IMR-90 (cell line): ENCODE measurements around the gene FREM3. TPM values are rescaled to one million over a fixed set of nuclear protein-coding genes. Genes with fewer than 3 reads are reported as not detected.

Experiments used
- ATAC-seq: fragments of 200-7000 bp; cut with Tn5 transposase; 2 replicates; pipeline ENCODE4 v1.9.1; 2020; ENCODE audit warnings: low read depth, mild to moderate bottlenecking, moderate library complexity
- BruUV-seq: library from RNA; stranded (reverse); fragments of 400-500 nt; replicated peaks from 2 replicates; lab custom pipeline; 2021; lab: Mats Ljungman, UMichigan
- CTCF ChIA-PET: fragments of 300-600 bp; formaldehyde crosslinking; extraction: SDS; loops from one replicate; lab custom pipeline; 2021; ENCODE audit warnings: antibody characterized with exemption; lab: Yijun Ruan, JAX
- POLR2A ChIA-PET: fragments of 300-600 bp; sonication (Branson Sonifier 250); formaldehyde crosslinking; loops from one replicate; lab custom pipeline; 2022; ENCODE audit warnings: antibody characterized with exemption; ENCODE audit not compliant: unreplicated experiment; lab: Charles Lee
- DNase-seq: peaks from one replicate; pipeline ENCODE4 v3.0.0; 2013
- H2AFZ ChIP-seq: replicated peaks from 2 replicates; pipeline ENCODE3; 2013; ENCODE audit warnings: low read length, mild to moderate bottlenecking; ENCODE audit not compliant: poor library complexity
- H2AK5ac ChIP-seq: 2 replicates; pipeline ENCODE4 v1.6.1; 2013; ENCODE audit warnings: low read depth, low read length, inconsistent platforms
- H2AK9ac ChIP-seq: replicated peaks from 2 replicates; pipeline ENCODE3; 2013; ENCODE audit warnings: mild to moderate bottlenecking, low read depth, low read length, moderate library complexity; ENCODE audit not compliant: poor library complexity
- H2BK120ac ChIP-seq: 2 replicates; pipeline ENCODE4 v1.6.1; 2013; ENCODE audit warnings: low read depth, low read length, inconsistent platforms
- H2BK15ac ChIP-seq: 3 replicates; pipeline ENCODE4 v1.6.1; 2013; ENCODE audit warnings: low read depth, low read length, inconsistent platforms
- H2BK20ac ChIP-seq: 2 replicates; pipeline ENCODE4 v1.6.1; 2013; ENCODE audit warnings: low read depth, mild to moderate bottlenecking, inconsistent platforms, low read length, moderate library complexity
- H2BK5ac ChIP-seq: 2 replicates; pipeline ENCODE4 v1.6.1; 2013; ENCODE audit warnings: mild to moderate bottlenecking, low read depth, low read length, inconsistent platforms; ENCODE audit not compliant: poor library complexity, severe bottlenecking
- H3K14ac ChIP-seq: replicated peaks from 2 replicates; pipeline ENCODE4 v1.6.1; 2013; ENCODE audit warnings: low read depth, low read length, inconsistent platforms
- H3K18ac ChIP-seq: 2 replicates; pipeline ENCODE4 v1.6.1; 2013; ENCODE audit warnings: low read depth, low read length, control low read depth
- H3K23ac ChIP-seq: 2 replicates; pipeline ENCODE4 v1.6.1; 2013; ENCODE audit warnings: low read depth, low read length, inconsistent platforms
- H3K27ac ChIP-seq: 2 replicates; pipeline ENCODE4 v1.5.1; 2013; ENCODE audit warnings: mild to moderate bottlenecking, control low read depth, low read length; ENCODE audit not compliant: insufficient read depth
- H3K27me3 ChIP-seq: 2 replicates; pipeline ENCODE4 v1.6.1; 2013; ENCODE audit warnings: low read length; ENCODE audit not compliant: control insufficient read depth, insufficient read depth
- H3K36me3 ChIP-seq: 2 replicates; pipeline ENCODE4 v1.6.1; 2013; ENCODE audit warnings: low read length, mixed read lengths; ENCODE audit not compliant: control insufficient read depth, insufficient read depth
- H3K4ac ChIP-seq: 2 replicates; pipeline ENCODE4 v1.6.1; 2013; ENCODE audit warnings: low read depth, low read length, inconsistent platforms
- H3K4me1 ChIP-seq: 2 replicates; pipeline ENCODE4 v1.6.1; 2013; ENCODE audit warnings: low read length, mixed read lengths; ENCODE audit not compliant: control insufficient read depth, insufficient read depth
- H3K4me2 ChIP-seq: 2 replicates; pipeline ENCODE4 v1.6.1; 2013; ENCODE audit warnings: low read depth, mild to moderate bottlenecking, control low read depth, low read length, moderate library complexity
- H3K4me3 ChIP-seq: 2 replicates; pipeline ENCODE4 v1.5.1; 2013; ENCODE audit warnings: low read depth, mild to moderate bottlenecking, control low read depth, low read length, moderate library complexity; ENCODE audit not compliant: insufficient read depth
- H3K56ac ChIP-seq: 2 replicates; pipeline ENCODE4 v1.6.1; 2013; ENCODE audit warnings: low read length, inconsistent platforms; ENCODE audit not compliant: insufficient read depth; ENCODE audit errors: extremely low read depth
- H3K79me1 ChIP-seq, 2 experiments: 2 replicates each; pipeline ENCODE4 v1.6.1; 2013; ENCODE audit warnings: low read length in 2 of 2, inconsistent platforms in 1 of 2, low read depth in 1 of 2
- H3K9ac ChIP-seq: 2 replicates; pipeline ENCODE4 v1.6.1; 2013; ENCODE audit warnings: low read depth, low read length, control low read depth
- H3K9me1 ChIP-seq: 2 replicates; pipeline ENCODE4 v1.6.1; 2013; ENCODE audit warnings: low read length, inconsistent platforms; ENCODE audit not compliant: insufficient read depth
- H3K9me3 ChIP-seq: 2 replicates; pipeline ENCODE4 v1.6.1; 2013; ENCODE audit warnings: low read length; ENCODE audit not compliant: control insufficient read depth, insufficient read depth
- H4K20me1 ChIP-seq: 2 replicates; pipeline ENCODE4 v1.6.1; 2013; ENCODE audit warnings: low read length, inconsistent platforms; ENCODE audit not compliant: insufficient read depth
- H4K5ac ChIP-seq: 2 replicates; pipeline ENCODE4 v1.6.1; 2013; ENCODE audit warnings: mild to moderate bottlenecking, low read depth, low read length, control low read depth
- H4K8ac ChIP-seq, 2 experiments: 2 replicates each; pipeline ENCODE4 v1.6.1; 2013; ENCODE audit warnings: low read depth in 2 of 2, low read length in 2 of 2, control low read depth in 1 of 2, inconsistent platforms in 1 of 2
- H4K91ac ChIP-seq: 2 replicates; pipeline ENCODE4 v1.6.1; 2013; ENCODE audit warnings: low read depth, low read length, inconsistent platforms; ENCODE audit not compliant: insufficient read depth
- BHLHE40 ChIP-seq: fragments of 150-350 bp; IDR thresholded peaks from 2 replicates; pipeline ENCODE4 v1.6.1; 2016; ENCODE audit warnings: mild to moderate bottlenecking, low read depth, low read length
- CEBPB ChIP-seq: IDR thresholded peaks from 2 replicates; pipeline ENCODE4 v1.6.1; 2012; ENCODE audit warnings: low read depth, low read length, improper control_type of control experiment
- CHD1 ChIP-seq: IDR thresholded peaks from 2 replicates; pipeline ENCODE4 v1.6.1; 2012; ENCODE audit warnings: low read depth, low read length, improper control_type of control experiment
- ELK1 ChIP-seq: fragments of 150-350 bp; IDR thresholded peaks from 2 replicates; pipeline ENCODE4 v1.6.1; 2016; ENCODE audit warnings: low read depth, mild to moderate bottlenecking, low read length, moderate library complexity, borderline replicate concordance
- FOS ChIP-seq: fragments of 150-350 bp; IDR thresholded peaks from 2 replicates; pipeline ENCODE4 v1.6.1; 2016; ENCODE audit warnings: low read depth, low read length
- MAFK ChIP-seq: IDR thresholded peaks from 2 replicates; pipeline ENCODE4 v1.6.1; 2012; ENCODE audit warnings: low read depth, low read length, improper control_type of control experiment
- MAZ ChIP-seq: IDR thresholded peaks from 2 replicates; pipeline ENCODE4 v1.6.1; 2012; ENCODE audit warnings: low read depth, mild to moderate bottlenecking, low read length, improper control_type of control experiment, moderate library complexity, borderline replicate concordance
- MXI1 ChIP-seq: IDR thresholded peaks from 2 replicates; pipeline ENCODE4 v1.6.1; 2012; ENCODE audit warnings: low read depth, mild to moderate bottlenecking, low read length, moderate library complexity, borderline replicate concordance
- NFE2L2 ChIP-seq: fragments of 150-350 bp; IDR thresholded peaks from 2 replicates; pipeline ENCODE4 v1.6.1; 2016; ENCODE audit warnings: low read depth, mild to moderate bottlenecking, low read length
- POLR2A ChIP-seq: IDR thresholded peaks from 2 replicates; pipeline ENCODE4 v1.6.1; 2012; ENCODE audit warnings: mild to moderate bottlenecking, low read depth, low read length
- RAD21 ChIP-seq: IDR thresholded peaks from 2 replicates; pipeline ENCODE4 v1.6.1; 2012; ENCODE audit warnings: low read length, improper control_type of control experiment
- RCOR1 ChIP-seq: IDR thresholded peaks from 2 replicates; pipeline ENCODE4 v1.6.1; 2012; ENCODE audit warnings: mild to moderate bottlenecking, low read length, improper control_type of control experiment; ENCODE audit not compliant: insufficient replicate concordance
- RFX5 ChIP-seq: IDR thresholded peaks from 2 replicates; pipeline ENCODE4 v1.8.0; 2012; ENCODE audit warnings: low read depth, mild to moderate bottlenecking, low read length, moderate library complexity
- SMC3 ChIP-seq: fragments of 150-350 bp; IDR thresholded peaks from 2 replicates; pipeline ENCODE4 v1.6.1; 2016; ENCODE audit warnings: low read depth, mild to moderate bottlenecking, antibody characterized with exemption, low read length, moderate library complexity
- WGBS, 2 experiments: methylation state at CpG; one replicate each; pipeline versions ENCODE4 v1.1.5 to v1.1.7; 2013; ENCODE audit warnings: missing lambda C conversion rate in 2 of 2; ENCODE audit not compliant: insufficient read length in 1 of 2; ENCODE audit errors: extremely low coverage in 2 of 2; 5-methylcytosine and 5-hydroxymethylcytosine counted together
- dilution Hi-C: fragments of 300-500 bp; cut with HindIII; formaldehyde crosslinking; loops from one replicate; pipeline ENCODE4 v1.14.3; 2018; ENCODE audit warnings: low sequenced_read_pairs; ENCODE audit not compliant: unreplicated experiment
- in situ Hi-C: fragments of 300-500 bp; cut with MboI; formaldehyde crosslinking; loops from 3 replicates; pipeline ENCODE4 v1.14.3; 2019; ENCODE audit warnings: low sequenced_read_pairs, inconsistent platforms, mixed read lengths
- intact Hi-C: fragments of 100-400 bp; cut with micrococcal nuclease; formaldehyde crosslinking; loops from 2 replicates; pipeline ENCODE4 v1.10.0; 2022
- polyA plus RNA-seq, 3 experiments: library from polyadenylated mRNA; depleted of rRNA; stranded (reverse); fragments of >200 nt; gene quantifications; 2 replicates each; pipeline ENCODE4 v1.2.3, GENCODE V29; 2012; ENCODE audit warnings: low replicate concordance in 1 of 3
- total RNA-seq: library from RNA; depleted of rRNA; stranded (reverse); fragments of >200 nt; gene quantifications from 2 replicates; pipeline ENCODE4 v1.2.3, GENCODE V29; 2012
- TF ChIP-seq, protein P1 (sequence below): fragments of 150-350 bp; IDR thresholded peaks from 2 replicates; pipeline ENCODE4 v1.6.1; 2017; ENCODE audit warnings: mild to moderate bottlenecking, antibody characterized with exemption, low read length, low read depth
- TF ChIP-seq, protein P2 (sequence below): conservative IDR thresholded peaks from 2 replicates; pipeline ENCODE4 v1.5.1; 2012; ENCODE audit warnings: mild to moderate bottlenecking, low read depth, low read length, improper control_type of control experiment

FREM3 gene
- total and polyA plus RNA-seq, 2 of the 4 experiments (the other 2 are of a cell fraction): not detected

- Histone ChIP-seq H2BK15ac (no peak overlapping the region), H3K4ac (no peak overlapping the region), H3K9ac (no peak overlapping the region), H4K91ac (no peak overlapping the region), H3K9me1 (no peaks in the 10 kb centered on the region), H4K8ac (no peak overlapping the region), H3K14ac (no peak overlapping the region), H3K4me1 (no peaks in the 10 kb centered on the region), H3K9me3 (no peaks in the 10 kb centered on the region), H2AK9ac (no peak overlapping the region), H2AK5ac (no peak overlapping the region), H3K4me3 (no peak overlapping the region), H3K56ac (no peak overlapping the region), H2BK5ac (no peak overlapping the region), H2BK20ac (no peak overlapping the region), H2AFZ (no peak overlapping the region), H3K18ac (no peak overlapping the region), H3K23ac (no peak overlapping the region), H2BK120ac (no peak overlapping the region), H3K79me1 (no peaks in the 10 kb centered on the region), H4K20me1 (no peaks in the 10 kb centered on the region), H3K36me3 (no peaks in the 10 kb centered on the region), H3K27ac (no peak overlapping the region), H4K5ac (no peak overlapping the region), H3K27me3 (no peaks in the 10 kb centered on the region), H3K4me2 (no peak overlapping the region)
- no CpG with 5 or more reads among the region's 2 CpGs for WGBS, 2 experiments
- DNase-seq: no peak
- dilution Hi-C loops (no loop called here), intact Hi-C loops (no loop called here), in situ Hi-C loops (no loop called here)
- no peak for ATAC-seq
- ChIA-PET POLR2A (no interaction called here), CTCF (no interaction called here)
- no TSS peak for BruUV-seq
- TF ChIP-seq MAFK (no peak), SMC3 (no peak), RCOR1 (no peak), RAD21 (no peak), POLR2A (no peak), NFE2L2 (no peak), MXI1 (no peak), ELK1 (no peak), MAZ (no peak), RFX5 (no peak), BHLHE40 (no peak), CHD1 (no peak), FOS (no peak), CEBPB (no peak)
- TF ChIP-seq, protein P1, sequence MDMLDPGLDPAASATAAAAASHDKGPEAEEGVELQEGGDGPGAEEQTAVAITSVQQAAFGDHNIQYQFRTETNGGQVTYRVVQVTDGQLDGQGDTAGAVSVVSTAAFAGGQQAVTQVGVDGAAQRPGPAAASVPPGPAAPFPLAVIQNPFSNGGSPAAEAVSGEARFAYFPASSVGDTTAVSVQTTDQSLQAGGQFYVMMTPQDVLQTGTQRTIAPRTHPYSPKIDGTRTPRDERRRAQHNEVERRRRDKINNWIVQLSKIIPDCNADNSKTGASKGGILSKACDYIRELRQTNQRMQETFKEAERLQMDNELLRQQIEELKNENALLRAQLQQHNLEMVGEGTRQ: no peak
- TF ChIP-seq, protein P2, sequence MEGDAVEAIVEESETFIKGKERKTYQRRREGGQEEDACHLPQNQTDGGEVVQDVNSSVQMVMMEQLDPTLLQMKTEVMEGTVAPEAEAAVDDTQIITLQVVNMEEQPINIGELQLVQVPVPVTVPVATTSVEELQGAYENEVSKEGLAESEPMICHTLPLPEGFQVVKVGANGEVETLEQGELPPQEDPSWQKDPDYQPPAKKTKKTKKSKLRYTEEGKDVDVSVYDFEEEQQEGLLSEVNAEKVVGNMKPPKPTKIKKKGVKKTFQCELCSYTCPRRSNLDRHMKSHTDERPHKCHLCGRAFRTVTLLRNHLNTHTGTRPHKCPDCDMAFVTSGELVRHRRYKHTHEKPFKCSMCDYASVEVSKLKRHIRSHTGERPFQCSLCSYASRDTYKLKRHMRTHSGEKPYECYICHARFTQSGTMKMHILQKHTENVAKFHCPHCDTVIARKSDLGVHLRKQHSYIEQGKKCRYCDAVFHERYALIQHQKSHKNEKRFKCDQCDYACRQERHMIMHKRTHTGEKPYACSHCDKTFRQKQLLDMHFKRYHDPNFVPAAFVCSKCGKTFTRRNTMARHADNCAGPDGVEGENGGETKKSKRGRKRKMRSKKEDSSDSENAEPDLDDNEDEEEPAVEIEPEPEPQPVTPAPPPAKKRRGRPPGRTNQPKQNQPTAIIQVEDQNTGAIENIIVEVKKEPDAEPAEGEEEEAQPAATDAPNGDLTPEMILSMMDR: no peak
These were observed 13.6 kb upstream of the FREM3 start for GRCh38 chr4:143713955-143714625.
